Upper lobe of left lung (tissue), 4 donors: Measurements from ENCODE around the gene GALNT4.

ENCODE experiments used
- CTCF ChIP-seq, 6 experiments: fragments of 450-650 bp in 4 of 6; fragments of 200-600 bp in 2 of 6; sonication (generic) in 2 of 6; IDR thresholded peaks; one replicate each; pipeline ENCODE4 v1.5.1; 2016 to 2019; ENCODE audit warnings: antibody characterized with exemption in 6 of 6
- EP300 ChIP-seq, 4 donors: sonication (generic); formaldehyde crosslinking; IDR thresholded peaks; one replicate each; pipeline ENCODE4 v1.5.1; 2017; ENCODE audit warnings: antibody characterized with exemption in 4 of 4, control low read depth in 2 of 4
- POLR2A ChIP-seq, 4 donors: fragments of 450-650 bp; IDR thresholded peaks; one replicate each; pipeline ENCODE4 v1.5.1; 2016 to 2017; ENCODE audit warnings: antibody characterized with exemption in 4 of 4, mild to moderate bottlenecking in 2 of 4
- POLR2AphosphoS5 ChIP-seq, 2 donors: sonication (generic); formaldehyde crosslinking; IDR thresholded peaks; one replicate each; pipeline ENCODE4 v1.5.1; 2017; ENCODE audit warnings: antibody characterized with exemption in 2 of 2

- TF ChIP-seq CTCF (IDR thresholded peaks at IDR 0.05), result no peak
- no peak for TF ChIP-seq POLR2A (IDR thresholded peaks at IDR 0.05)
- no peak for TF ChIP-seq POLR2AphosphoS5 (IDR thresholded peaks at IDR 0.05)
- no peak for TF ChIP-seq EP300 (IDR thresholded peaks at IDR 0.05)
Observed at GRCh38 chr12:89573051-89573810, 48.6 kb upstream of the GALNT4 start.
